ENCODE measurements around the gene SDR9C7. TPM values are rescaled to one million over a fixed set of nuclear protein-coding genes. Genes with fewer than 3 reads are reported as not detected.
A peak's percentile ranks its signal among the peaks of the same experiment; 100 is the strongest.
"Not testable (repeated sequence)": the region's sequence is repeated elsewhere in the genome, so short reads cannot be mapped to it uniquely, and the experiment has no call there.

The SDR9C7 gene
- total and polyA plus RNA-seq, 8 donors: 0.10 to 0.21 (median 0.18) TPM; not detected in 3

DNA sequence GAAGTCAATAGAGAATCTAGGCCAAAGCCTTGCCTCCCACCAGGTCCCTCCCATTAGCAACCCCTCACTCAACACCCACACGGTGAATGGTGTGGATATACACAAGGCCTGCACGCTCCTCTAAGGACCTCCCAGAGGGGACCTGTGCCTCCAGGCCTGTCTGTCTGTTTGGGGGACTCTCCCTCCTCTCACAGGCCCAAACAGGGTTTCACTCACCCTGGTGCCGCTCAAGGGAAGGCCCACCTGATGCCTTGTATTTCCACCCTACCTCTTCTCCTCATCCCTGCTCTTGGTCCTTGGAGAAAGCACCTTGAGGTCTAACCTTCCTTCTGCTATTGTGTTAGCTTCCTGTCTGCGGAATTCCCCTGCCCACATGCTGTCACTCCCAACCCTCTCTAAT is 4.4 kb downstream of the SDR9C7 start:
- intact Hi-C loops (cut with DNase I): no loop called here
- DNase-seq (no peak), ATAC-seq (no peak)
- Histone ChIP-seq H3K27ac (no peak overlapping the region), H3K36me3 (no peaks in the 10 kb centered on the region), H3K4me3 (no peak overlapping the region), H3K27me3 (no peaks in the 10 kb centered on the region), H3K4me1 (peaks cover 0 to 23% of the 10 kb centered on the region in 2 donors), H3K9me3 (no peaks in the 10 kb centered on the region)
- TF ChIP-seq, protein P1, sequence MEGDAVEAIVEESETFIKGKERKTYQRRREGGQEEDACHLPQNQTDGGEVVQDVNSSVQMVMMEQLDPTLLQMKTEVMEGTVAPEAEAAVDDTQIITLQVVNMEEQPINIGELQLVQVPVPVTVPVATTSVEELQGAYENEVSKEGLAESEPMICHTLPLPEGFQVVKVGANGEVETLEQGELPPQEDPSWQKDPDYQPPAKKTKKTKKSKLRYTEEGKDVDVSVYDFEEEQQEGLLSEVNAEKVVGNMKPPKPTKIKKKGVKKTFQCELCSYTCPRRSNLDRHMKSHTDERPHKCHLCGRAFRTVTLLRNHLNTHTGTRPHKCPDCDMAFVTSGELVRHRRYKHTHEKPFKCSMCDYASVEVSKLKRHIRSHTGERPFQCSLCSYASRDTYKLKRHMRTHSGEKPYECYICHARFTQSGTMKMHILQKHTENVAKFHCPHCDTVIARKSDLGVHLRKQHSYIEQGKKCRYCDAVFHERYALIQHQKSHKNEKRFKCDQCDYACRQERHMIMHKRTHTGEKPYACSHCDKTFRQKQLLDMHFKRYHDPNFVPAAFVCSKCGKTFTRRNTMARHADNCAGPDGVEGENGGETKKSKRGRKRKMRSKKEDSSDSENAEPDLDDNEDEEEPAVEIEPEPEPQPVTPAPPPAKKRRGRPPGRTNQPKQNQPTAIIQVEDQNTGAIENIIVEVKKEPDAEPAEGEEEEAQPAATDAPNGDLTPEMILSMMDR (IDR thresholded peaks at IDR 0.05): no peak

DNA sequence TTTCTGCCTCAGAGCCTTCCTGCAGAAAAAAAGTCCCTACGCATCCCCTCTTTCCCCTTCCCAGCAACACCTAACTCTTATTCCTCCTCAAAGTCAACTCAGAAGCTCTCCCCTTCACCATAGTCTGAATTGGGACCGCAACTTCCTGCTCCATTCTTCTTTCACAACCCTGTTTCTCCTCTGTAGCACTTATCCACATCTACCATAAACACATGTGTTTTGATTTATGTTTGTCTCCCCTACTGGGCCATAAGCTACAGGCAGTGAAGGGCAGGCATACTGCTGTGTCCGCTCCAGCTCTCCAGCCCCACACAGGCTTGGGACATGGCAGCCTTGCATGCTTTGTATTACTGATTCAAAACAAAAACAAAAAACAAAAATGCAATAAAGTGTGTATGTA is 5.9 kb downstream of the SDR9C7 start:
- H3K9me3 ChIP-seq: no peaks in the 10 kb centered on the region
- intact Hi-C loops (cut with DNase I): no loop called here
- TF ChIP-seq, protein P1 (IDR thresholded peaks at IDR 0.05): no peak
- H3K36me3 ChIP-seq: no peaks in the 10 kb centered on the region
- peaks cover 0 to 23% of the 10 kb centered on the region in 2 donors for H3K4me1 ChIP-seq
- H3K27me3 ChIP-seq: no peaks in the 10 kb centered on the region
- no peak overlapping the region for H3K27ac ChIP-seq
- DNase-seq (no peak), ATAC-seq (no peak)
- no peak overlapping the region for H3K4me3 ChIP-seq

DNA sequence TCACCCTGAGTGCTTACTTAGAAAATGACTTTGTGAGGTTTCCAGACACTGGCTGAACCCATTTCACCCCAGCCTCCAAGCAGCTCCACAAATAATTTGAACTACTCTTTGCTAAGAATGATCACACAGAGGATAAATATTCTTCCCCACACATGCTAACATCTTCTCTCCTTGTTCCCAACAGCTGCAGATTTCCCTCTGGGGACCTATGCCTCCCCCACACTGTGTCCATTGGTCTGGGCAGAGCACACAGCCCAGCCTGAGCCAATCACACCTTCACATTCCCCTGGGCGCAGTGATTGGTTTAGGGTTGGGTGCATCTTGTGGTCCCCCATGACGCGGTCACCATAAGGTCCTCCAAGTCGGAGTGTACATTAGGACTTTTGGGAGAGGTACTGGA is 6.9 kb downstream of the SDR9C7 start:
- Histone ChIP-seq H3K4me3 (no peak overlapping the region), H3K36me3 (no peaks in the 10 kb centered on the region), H3K27ac (no peak overlapping the region), H3K4me1 (peaks cover 0 to 14% of the 10 kb centered on the region in 2 donors), H3K9me3 (no peaks in the 10 kb centered on the region), H3K27me3 (no peaks in the 10 kb centered on the region)
- intact Hi-C loops (cut with DNase I): no loop called here
- DNase-seq: no peak
- ATAC-seq: no peak
- TF ChIP-seq, protein P1 (IDR thresholded peaks at IDR 0.05): no peak

DNA sequence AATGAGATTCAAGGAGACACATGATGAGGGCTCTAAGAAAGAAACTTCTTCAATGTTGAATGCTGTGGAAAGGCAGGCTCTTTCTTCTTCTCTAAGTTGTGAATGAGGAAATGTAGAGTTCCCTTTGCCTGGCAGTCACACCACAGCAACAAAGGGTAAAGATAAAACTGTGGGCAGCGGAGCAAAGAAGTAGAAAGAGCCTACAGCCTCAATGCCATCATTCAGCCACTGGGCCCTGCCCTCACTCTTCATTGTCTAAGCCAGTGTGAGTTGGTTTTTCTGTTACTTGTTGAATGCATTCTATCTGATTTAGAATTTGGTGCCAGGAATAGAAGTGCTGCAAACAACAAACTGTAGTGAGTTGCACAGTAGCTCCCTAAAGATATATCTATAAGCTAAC is 12.2 kb downstream of the SDR9C7 start:
- H3K4me1 ChIP-seq: no peaks in the 10 kb centered on the region
- no peak overlapping the region for H3K27ac ChIP-seq
- DNase-seq: no peak
- intact Hi-C loops (cut with DNase I): no loop called here
- H3K9me3 ChIP-seq: no peaks in the 10 kb centered on the region
- TF ChIP-seq, protein P1 (IDR thresholded peaks at IDR 0.05): no peak
- no peak overlapping the region for H3K4me3 ChIP-seq
- H3K36me3 ChIP-seq: no peaks in the 10 kb centered on the region
- H3K27me3 ChIP-seq: no peaks in the 10 kb centered on the region
- peak; percentile 21 for ATAC-seq

DNA sequence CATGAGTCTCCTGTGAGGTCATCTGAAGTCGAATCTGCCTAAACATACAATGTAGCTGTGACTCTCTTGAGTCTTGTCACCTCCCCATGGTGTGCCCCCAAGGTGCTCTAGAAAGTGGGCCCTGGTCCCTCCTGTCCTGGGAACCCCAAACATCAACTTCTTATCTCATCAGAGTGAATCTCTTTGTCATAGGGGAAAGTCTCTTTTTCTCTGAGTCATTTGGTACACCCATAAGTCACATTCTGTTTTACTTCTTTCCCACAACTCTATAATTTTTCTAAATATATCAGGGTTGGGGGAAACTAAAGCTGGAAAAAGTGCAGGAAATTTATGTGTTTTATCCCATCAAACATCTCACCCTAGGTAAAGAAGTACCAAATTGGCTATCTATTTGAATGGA is 12.9 kb downstream of the SDR9C7 start:
- no peaks in the 10 kb centered on the region for H3K4me1 ChIP-seq
- no peaks in the 10 kb centered on the region for H3K9me3 ChIP-seq
- no peak for DNase-seq
- intact Hi-C loops (cut with DNase I): no loop called here
- H3K4me3 ChIP-seq: no peak overlapping the region
- H3K36me3 ChIP-seq: no peaks in the 10 kb centered on the region
- no peak overlapping the region for H3K27ac ChIP-seq
- TF ChIP-seq, protein P1 (IDR thresholded peaks at IDR 0.05): no peak
- ATAC-seq: no peak
- H3K27me3 ChIP-seq: no peaks in the 10 kb centered on the region

DNA sequence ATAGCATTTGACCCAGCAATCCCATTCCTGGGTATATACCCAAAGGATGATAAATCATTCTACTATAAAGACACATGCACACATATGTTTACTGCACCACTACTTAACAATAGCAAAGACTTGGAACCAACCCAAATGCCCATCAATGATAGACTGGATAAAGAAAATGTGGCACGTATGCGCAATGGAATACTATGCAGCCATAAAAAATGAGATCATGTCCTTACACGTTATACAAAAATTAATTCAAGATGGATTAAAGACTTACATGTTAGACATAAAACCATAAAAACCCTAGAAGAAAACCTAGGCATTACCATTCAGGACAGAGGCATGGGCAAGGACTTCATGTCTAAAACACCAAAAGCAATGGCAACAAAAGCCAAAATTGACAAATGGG is 16.1 kb downstream of the SDR9C7 start:
- intact Hi-C loops (cut with DNase I); DNase-seq; ATAC-seq; H3K4me3 ChIP-seq; H3K36me3 ChIP-seq; H3K27me3 ChIP-seq; H3K27ac ChIP-seq; H3K4me1 ChIP-seq; H3K9me3 ChIP-seq: not testable (repeated sequence)

Data from left lung (tissue), 10 donors.